GM21737 (cell line): ENCODE measurements around the gene FGF21.
"Not testable (repeated sequence)": the region's sequence is repeated elsewhere in the genome, so short reads cannot be mapped to it uniquely, and the experiment has no call there.

Experiments
- ATAC-seq: cut with Tn5 transposase; IDR thresholded peaks from one replicate; pipeline ENCODE4 v1.9.1; 2021; ENCODE audit warnings: mild to moderate bottlenecking, moderate library complexity; ENCODE audit not compliant: unreplicated experiment

The FGF21 gene

DNA sequence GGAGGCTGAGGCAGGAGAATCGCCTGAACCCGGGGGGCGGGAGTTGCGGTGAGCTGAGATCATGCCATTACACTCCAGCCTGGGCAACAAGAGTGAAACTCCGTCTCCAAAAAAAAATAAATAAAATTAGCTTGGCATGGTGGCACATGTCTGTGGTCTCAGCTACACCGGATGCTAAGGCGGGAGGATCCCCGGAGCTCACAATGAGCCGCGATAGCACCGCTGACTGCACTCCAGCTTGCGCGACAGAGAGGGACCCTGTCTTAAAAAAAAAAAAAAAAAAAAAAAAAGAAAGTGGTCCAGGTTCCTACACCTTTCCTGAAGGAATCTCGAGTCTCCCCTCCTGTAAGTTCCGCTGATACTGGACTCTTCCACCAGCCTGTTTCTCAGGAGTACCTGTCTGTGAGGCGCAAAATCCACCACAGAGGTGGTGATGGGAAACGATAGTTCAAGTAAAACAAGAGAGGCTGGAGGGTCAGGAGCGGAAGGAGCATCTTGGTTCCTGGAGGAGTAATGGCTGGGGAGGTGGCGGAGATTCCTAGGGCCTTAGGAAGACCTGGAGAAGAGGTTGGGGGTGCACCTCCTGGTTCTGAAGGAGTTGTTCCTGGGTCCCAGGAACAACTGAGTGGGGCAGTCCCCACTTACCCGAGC is 3.4 kb upstream of the FGF21 start:
- ATAC-seq = no peak

DNA sequence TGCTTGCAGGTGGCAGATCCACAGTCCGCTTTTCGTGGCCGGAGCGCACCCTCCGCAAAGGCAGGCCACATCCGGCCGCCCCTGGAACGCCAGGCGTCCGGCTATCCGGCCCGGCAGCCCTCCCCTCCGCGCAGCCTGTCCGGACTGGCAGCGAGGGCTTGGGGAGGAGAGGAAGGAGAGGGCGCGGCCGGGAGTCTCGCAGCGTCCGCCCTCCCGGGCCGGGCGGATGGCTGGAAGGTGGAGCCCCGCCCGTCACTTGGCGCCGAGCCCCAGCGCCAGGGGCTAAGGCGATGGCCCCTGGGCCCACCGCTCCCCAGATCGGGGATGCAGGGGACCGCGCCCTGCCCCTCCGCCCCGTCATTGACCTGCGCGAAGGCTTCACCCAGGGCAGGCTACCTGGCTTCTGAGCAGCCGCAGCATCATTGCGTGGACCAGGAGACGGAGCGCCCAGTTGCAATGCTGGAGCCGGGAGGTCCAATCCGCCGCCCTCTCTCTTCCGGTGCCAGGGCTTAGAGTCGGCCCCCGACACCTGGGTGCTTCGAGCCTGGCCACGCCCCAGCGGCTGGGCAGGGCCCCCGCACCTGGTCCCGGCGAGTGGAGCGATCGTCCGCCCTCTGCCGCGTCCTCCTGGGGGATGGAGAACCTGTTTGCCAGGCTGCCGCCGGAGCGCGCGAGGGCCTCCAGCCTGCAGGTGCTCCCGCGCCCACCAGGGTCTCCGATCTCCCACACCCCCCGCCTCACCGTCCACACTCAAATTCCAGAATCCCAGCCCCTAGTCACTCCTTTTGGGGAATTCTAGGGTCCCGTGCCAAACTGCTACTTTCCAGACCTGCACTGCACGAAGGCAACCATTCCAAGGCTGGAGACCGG is 2.6 kb upstream of the FGF21 start, which contains the start of gene FUT1:
TSS of gene FUT1 (minus strand) at position 146 of the 870 bp plus-strand sequence. CDS start 1,360 bp downstream, outside the sequence.
- no peak for ATAC-seq

DNA sequence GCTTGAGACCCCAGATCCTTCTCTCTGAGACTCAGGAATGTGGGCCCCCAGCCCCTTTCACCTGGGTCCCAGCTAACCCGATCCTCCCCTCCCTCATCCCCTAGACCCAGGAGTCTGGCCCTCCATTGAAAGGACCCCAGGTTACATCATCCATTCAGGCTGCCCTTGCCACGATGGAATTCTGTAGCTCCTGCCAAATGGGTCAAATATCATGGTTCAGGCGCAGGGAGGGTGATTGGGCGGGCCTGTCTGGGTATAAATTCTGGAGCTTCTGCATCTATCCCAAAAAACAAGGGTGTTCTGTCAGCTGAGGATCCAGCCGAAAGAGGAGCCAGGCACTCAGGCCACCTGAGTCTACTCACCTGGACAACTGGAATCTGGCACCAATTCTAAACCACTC is 463 bp downstream of the FGF21 start:
- no peak for ATAC-seq

DNA sequence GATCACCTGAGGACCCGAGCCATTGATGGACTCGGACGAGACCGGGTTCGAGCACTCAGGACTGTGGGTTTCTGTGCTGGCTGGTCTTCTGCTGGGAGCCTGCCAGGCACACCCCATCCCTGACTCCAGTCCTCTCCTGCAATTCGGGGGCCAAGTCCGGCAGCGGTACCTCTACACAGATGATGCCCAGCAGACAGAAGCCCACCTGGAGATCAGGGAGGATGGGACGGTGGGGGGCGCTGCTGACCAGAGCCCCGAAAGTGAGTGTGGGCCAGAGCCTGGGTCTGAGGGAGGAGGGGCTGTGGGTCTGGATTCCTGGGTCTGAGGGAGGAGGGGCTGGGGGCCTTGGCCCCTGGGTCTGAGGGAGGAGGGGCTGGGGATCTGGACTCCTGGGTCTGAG is 888 bp downstream of the FGF21 start:
- ATAC-seq = no peak

DNA sequence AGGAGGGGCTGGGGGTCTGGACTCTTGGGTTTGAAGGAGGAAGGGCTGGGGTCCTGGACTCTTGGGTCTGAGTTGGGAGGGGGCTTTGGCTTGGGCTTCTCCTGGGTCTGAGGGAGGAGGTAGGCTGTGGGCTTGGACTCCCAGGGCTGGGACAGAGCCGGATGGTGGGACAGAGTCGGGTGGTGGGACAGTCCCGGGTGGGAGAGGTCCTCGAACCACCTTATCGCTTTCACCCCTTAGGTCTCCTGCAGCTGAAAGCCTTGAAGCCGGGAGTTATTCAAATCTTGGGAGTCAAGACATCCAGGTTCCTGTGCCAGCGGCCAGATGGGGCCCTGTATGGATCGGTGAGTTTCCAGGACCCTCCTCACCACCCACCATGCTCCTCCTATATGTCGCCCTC is 1.4 kb downstream of the FGF21 start:
- ATAC-seq = no peak

DNA sequence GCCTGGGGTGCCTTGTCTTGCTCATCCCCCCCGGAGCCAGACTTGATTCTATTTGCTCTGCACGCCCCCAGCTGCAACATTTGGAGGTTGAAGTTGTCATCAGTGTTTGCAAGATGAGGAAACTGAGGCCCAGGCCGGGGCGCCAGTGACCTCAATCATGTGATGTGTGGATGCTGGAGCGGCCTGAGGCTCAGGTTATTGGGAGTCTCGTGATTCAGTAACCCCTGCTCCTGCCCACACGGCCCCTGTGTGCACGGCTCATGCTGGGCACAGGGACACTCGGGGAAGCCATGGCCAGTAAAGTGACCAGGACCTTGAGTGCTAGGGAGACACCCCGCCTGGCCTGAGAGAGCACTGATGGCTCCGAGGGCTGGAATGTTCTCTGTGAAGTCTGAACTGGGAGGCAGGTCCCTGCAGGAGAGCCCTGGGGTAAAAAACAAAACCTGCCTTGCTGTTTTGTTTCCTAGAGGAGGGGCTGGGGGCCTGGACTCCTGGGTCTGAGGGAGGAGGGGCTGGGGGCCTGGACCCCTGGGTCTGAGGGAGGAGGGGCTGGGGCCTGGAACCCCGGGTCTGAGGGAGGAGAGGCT is 1.9 kb downstream of the FGF21 start:
- no peak for ATAC-seq

DNA sequence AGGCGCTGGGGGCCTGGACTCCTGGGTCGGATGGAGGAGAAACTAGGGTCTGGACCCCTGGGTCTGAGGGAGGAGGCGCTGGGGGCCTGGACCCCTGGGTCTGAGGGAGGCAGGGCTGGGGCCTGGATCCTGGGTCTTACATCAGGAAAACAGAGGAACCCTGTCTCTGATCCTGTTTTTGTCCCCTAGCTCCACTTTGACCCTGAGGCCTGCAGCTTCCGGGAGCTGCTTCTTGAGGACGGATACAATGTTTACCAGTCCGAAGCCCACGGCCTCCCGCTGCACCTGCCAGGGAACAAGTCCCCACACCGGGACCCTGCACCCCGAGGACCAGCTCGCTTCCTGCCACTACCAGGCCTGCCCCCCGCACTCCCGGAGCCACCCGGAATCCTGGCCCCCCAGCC is 2.4 kb downstream of the FGF21 start:
- no peak for ATAC-seq

DNA sequence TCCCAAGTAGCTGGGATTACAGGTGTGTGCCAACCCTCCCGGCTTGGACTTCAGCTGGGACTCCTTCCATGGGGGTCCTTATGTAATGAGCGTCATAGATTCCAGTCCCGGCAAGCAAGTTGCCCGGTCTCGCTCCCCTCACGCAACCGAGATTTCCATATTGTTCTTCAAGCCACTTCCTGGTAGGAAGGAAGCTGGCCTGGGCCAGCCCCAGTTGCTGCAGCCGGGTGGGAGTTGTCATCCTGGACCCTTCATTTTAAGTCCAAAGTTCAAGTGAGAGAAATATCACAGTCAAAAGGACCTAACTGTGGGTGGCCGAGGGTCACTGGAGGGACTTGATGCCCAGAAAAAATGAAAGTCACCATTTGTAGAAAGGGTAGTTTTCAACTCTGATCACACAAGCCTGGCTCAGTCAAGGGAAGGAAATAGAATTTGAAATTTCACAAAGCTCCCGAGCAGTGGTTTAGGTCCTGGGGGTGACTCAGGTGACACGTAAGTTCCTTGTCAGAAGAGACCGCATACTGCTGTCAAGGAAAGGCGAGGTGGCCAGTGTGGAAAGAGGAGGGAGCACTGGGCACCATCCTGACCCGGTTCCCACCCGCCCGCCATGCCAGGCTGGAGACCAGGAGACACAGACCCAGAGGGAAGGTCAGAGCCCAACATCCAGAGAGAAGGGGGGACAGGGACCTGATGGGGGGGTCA is 5.3 kb downstream of the FGF21 start:
- no peak for ATAC-seq

DNA sequence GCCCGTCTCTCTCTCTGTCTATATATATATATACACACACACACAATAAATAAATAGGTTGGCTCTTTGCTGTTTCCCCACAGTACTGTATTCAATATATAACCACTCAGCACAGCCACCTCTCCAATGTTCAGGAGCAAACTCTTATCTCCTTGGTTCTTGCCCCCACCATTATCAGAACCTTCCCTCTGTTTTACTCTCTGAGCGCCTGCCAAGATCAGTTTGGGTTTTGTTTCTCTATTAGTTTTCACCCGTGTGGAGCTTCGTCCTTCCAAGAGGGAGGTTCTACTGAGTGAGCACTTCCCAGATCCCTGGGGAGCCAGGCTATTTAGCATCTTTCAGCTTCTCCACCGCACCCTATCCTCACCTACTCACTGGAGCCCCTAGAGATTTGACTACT is 10.5 kb downstream of the FGF21 start:
- ATAC-seq = not testable (repeated sequence)

DNA sequence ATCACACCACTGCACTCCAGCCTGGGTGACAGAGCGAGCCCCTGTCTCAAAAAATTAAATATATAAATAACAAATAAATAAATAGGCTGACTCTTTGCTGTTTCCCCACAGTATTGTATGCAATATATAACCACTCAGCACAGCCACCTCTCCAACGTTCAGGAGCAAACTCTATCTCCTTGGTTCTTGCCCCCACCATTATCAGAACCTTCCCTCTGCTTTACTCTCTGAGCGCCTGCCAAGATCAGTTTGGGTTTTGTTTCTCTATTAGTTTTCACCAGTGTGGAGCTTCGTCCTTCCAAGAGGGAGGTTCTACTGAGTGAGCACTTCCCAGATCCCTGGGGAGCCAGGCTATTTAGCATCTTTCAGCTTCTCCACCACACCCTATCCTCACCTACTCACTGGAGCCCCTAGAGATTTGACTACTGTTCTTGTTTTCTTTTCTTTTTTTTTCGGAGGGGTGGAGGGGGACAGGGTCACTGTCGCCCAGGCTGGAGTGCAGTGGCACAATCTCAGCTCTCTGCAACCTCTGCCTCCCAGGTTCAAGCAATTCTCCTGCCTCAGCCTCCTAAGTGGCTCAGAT is 12.9 kb downstream of the FGF21 start:
- not testable (repeated sequence) for ATAC-seq

DNA sequence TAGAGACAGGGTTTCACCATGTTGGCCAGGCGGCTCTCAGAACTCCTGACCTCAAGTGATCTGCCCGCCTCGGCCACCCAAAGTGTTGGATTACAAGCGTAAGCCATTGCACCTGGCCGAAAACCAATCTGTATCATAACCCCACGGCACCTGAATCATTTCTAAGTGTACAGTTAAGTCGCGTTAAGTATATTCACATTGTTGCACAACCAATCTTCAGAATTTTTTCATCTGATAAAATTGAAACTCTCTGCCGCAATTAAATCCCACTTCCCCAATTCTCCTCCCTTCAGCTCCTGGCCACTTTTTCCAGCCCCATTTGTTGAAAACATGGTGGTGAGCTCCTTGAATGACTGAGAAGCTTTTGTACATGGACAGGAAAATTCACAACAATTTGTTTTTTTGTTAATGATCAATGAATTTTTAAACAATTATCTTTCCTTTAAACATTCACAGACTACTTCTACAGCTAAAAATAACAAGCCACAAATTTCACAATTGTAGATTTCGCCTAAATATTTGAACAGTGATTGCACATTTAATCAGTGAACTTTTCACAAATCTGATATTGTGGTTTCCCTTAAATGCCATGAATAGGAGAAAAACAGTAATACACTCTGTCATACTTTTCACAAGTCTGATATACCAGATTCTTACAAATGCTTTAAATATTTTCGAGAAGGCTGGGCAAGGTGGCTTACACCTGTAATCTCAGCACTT is 13.8 kb downstream of the FGF21 start:
- ATAC-seq = no peak

DNA sequence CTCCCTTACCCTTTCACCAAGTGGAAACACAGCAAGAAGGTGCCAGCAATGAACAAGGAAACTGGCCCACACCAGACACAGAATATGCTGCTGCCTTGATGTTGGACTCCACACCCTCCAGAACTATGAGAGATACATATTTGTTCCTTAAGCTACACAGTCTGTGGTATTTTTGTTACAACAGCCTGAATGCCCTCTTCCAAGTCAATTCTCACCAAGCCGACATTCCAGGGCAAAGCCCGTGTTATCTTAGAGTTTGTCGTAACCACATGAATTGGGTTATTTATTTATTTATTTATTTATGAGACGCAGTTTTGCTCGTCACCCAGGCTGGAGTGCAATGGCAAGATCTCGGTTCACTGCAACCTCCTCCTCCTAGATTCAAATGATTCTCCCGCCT is 14.9 kb downstream of the FGF21 start:
- ATAC-seq = no peak

DNA sequence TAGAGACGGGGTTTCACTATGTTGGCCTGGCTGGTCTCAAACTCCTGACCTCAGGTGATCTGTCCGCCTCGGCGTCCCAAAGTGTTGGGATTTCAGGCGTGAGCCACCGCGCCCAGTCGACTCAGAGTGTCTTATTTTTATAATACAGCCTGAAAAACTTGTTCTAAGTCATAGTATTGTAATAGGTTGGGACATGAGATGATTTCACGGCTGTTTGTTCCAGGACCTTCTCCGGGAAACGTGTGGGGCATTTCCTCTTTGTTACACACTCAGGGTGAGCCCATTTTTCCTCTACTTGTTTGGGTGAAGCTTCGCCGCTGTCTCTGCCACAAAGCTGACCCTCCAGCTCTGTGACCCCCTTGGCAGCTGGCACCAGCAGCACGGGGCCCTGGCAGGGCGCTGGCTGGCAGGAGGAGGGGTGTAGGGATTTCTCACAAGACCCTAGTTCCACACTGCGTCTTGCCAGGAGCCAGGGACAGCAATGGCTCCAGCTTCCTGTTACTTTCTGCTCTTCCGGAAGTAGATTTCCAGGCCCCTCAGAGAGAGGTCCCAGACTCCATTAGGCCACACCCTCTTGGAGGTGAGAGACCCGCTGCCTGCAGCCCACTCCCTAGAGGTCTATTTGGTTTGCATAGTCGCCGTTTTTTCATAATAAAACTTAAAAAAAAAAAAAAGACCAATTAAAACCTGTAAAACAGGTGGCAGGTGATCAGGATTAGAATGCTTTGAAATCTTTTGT is 15.6 kb downstream of the FGF21 start:
- no peak for ATAC-seq

DNA sequence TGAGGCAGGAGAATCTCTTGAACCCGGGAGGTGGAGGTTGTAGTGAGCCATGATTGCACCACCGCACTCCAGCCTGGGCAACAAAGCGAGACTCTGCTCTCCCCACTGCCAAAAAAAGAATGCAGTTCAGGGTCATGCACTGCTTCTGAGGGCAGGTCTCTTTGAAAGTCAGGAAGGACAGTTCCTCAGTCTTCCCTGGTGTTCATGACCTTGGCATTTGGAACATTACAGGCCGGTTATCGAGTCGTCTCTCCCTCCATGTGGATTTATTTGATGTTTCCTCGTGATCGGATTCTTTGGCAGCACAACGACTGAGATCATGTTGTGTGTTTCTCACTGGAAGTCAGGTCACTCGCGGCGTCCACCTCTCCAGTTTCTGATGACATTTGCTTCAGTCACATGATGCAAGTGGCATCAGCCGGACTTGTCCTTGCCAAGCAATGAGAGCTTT is 17.2 kb downstream of the FGF21 start:
- ATAC-seq = no peak

DNA sequence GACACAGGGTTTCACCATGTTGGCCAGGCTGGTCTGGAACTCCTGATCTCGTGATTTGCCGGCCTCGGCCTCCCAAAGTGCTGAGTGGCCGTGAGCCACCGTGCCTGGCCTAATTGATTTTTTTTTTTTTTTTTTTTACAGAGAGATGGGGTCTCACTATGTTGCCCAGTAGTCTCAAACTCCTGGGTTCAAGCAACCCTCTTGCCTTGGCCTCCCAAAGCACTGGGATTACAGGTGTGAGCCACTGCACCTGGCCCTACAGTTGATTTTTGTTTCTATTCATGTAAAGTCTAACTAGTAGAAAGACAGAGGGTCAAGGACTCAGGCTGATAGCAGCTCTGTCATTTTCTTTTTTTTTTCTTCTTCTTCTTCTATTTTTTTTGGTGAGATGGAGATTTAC is 21.8 kb downstream of the FGF21 start:
- ATAC-seq = no peak

DNA sequence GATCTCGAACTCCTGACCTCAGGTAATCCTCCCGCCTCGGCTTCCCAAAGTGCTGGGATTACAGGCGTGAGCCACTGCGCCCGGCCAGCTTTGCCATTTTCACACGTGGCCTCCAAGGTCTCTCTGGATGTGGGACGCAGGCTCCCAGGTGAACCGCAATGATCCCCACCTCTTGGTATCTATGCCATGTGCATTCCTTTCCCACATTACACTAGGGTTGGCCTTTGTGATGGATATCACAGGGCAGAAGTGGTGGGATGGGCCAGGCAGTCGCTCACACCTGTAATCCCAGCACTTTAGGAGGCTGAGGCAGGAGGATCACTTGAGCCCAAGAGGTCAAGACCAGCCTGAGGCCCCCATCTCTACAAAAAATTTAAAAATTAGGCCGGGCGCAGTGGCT is 22.4 kb downstream of the FGF21 start:
- ATAC-seq = no peak

DNA sequence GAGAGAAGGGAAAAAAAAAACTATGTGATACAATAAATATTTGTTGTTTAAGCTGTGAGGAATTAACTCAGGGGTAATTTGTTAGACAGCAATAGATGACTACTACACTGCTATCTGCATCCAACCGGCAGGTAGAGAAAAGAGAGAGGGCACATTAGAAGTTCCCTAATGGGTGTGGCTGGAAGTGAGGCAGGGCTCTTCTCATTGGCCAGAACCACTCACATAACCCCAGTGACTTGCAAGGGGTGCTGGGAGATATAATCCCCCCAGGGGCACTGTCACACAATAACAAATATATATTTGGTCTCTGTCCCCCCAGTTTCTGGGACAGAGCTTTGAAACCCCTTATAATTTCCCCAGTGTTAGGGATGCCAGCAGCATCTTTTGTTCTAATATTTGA is 24.3 kb downstream of the FGF21 start:
- no peak for ATAC-seq

DNA sequence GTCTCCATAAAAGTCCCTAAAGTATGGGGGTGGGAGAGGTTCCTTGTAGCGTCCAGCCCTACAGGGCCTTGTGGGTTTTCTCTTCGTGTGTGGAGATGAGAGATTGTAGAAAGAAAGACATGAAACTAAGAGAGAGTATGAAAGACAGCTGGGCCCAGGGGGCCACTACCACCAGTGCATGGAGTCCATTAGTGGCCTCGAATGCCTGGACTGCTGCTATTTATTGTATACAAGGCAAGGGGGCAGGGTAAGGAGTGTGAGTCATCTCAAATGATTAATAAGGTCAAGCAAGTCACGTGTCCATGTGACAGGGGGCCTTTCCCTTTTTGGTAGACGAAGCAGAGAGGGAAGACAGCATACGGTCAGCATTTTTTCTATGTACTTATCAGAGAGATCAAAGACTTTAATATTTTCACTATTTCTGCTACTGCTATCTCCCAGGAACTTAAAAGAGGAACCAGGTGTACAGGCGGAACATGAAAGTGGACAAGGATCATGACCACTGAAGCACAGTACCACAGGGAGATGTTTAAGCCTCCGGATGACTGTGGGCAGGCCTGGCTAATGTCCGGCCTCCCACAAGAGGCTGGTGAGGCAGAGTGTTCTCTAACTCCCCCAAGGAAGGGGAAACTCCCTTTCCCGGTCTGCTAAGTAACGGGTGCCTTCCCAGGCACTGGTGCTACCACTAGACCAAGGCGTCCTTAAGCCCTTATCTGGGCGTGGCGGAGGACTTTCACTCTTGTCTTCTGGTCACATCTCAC is 25.5 kb downstream of the FGF21 start:
- ATAC-seq = no peak

DNA sequence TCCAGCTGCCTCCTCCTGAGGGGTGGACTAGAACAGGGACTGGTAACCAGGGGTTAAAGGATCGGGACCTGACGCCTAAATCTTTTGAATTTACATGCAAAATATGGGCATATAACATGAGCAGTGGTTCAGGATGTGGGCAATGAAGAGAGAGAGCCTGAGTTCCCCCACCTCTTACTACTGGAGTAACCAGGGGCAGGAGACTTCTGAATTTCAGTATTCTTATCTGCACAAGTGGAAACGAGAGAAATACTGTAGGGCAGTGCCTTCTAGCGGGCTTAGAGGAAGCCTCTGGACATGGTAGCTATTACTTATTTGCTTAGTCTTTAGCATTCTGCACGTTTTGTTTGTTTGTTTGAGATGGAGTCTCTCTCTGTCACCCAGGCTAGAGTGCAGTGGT is 29.2 kb downstream of the FGF21 start:
- no peak for ATAC-seq
